HG02623 (cell line): ENCODE data around the gene COMMD9.
A peak's percentile ranks its signal among the peaks of the same experiment; 100 is the strongest.

Experiments
- ATAC-seq: cut with Tn5 transposase; IDR thresholded peaks from one replicate; pipeline ENCODE4 v1.9.1; 2021; ENCODE audit warnings: moderate library complexity; ENCODE audit not compliant: unreplicated experiment

Gene COMMD9

DNA sequence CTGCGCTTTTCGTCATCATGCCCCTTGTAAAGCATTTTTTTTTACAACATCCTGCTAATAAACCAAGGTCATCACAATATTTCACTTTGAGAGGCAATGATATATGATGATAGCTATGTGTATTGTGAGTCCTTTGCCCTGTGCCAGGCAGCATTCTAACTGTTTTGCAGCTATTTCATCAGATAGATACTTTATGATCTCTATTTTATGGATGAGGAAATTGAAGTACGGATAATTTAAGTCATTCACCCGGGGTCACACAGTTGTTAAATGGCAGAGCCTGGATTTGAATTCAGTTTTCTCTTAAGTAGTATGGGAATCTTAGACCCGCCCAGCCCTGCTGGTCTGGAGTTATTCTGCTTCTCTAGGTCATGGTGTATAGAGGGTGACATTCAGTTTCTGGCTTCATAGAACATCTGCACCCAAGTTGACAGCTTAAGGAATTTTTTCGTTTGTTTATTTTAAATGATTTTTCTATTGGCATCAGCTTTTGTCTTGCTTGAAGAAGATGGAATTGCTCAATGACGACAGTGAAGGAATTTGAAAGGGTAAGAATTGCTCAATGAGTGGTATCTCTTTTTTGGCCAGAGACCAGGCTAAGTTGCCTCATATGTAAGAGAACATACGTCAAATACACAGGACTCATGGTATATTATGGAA lies 7.8 kb upstream of the COMMD9 start:
- no peak for ATAC-seq

DNA sequence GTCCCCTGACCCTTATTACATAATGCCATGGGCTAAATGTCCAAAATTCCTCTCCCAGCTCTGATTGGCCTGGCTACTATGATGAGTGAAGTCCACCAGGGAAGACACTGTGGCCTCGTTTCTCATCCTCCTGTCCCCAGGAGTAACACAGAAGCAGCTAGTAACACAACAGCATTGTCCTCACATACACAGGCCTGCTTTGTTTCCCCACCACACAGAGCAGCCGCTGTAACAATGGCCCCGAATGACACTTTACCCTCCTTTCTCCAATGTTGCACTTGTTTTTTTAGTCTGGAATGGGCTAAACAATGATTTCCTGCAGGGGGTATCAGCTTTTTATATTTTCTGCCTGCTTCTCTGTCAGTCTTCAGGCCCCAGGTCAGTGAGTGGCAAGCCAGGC lies 6.7 kb upstream of the COMMD9 start, which contains the start of gene PRR5L:
TSS of gene PRR5L (plus strand) at position 363 of the 400 bp plus-strand sequence. CDS start 104,834 bp downstream, outside the sequence.
- no peak for ATAC-seq

DNA sequence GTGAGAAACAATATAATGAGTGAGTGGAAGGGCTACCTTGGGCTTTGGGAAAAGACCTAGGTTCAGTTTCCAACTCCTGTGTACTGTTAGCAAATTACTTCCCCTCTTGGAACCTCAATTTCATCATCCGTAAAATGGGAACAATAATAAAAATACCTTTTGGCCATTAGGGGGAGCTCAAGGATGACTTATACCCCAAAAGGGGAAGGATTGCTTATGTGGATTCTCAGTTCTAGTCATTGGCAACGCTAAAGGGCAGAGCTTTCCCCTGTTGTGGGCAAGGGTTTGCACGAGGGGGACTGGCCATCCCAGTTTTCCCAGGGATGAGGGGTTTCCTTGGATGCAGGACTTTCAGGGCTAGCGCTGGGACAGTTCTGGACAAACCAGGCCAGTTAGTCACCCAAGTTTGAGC lies 3.1 kb upstream of the COMMD9 start:
- no peak for ATAC-seq

DNA sequence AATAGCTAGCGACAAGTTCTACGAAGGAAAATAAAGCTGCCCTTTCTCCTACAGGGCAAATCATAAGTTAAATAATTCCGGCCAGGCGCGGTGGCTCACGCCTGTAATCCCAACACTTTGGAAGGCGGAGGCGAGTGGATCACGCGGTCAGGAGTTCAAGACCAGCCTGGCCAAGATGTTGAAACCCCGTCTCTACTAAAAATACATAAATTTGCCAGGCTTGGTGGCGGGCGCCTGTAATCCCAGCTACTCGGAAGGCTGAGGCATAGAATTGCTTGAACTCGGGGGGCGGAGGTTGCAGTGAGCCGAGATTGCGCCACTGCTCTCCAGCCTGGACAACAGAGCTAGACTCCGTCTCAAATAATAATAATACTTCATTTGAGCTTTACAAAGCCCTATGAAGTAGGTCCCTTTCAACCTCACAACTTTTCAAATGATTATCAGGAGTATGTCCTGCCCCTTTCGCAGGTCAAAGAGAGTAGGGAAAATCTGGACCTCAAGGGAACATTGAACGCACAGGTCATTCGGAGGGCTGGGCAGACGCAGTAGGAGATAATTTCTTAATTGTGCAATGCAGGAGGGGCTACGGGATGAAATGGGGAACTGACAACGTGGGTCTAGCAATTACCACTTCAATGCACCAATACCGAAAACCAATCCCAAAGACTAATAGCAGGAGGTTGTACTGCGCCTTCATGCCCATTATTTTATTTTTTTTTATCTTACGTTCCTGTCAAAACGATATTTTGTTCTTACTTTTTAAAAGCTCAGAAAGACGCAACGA lies 590 bp downstream of the COMMD9 start:
- ATAC-seq, result no peak

DNA sequence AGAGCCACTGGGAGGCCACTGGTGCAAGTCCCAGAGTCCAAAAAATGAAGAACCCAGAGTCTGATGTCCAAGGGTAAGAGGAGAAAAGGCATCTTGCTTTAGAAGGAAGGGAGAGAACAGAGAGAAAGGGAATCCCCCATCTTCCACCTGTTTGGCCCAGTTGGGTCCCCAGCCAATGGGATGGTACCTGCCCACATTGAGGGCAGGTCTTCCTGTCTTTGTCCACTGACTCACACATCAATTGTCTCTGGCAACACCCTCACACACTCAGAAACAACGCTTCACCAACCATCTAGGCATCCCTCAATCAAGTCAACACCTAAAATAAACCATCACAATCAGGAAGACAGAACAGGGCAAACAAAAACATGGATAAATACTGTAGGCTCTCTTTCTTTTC lies 6.3 kb downstream of the COMMD9 start:
- ATAC-seq, result no peak

DNA sequence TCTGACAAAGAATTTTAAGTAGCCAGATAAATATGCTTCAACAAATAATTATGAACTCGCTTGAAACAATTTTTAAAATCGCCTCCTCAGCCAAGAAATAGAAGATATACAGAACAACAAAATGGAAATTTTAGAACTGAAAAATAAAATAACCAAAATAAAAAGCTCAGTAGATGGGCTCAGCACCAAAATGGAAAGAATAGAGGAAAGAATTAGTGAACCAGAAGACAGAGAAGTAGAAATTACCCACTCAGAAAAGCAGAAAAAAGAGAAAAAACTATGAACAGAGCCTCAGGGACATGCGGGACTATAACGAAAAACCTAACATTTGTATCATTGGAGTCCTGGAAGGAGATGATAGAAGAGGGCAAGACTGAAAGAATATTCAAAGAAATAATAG lies 7.4 kb downstream of the COMMD9 start:
- ATAC-seq, result no peak

DNA sequence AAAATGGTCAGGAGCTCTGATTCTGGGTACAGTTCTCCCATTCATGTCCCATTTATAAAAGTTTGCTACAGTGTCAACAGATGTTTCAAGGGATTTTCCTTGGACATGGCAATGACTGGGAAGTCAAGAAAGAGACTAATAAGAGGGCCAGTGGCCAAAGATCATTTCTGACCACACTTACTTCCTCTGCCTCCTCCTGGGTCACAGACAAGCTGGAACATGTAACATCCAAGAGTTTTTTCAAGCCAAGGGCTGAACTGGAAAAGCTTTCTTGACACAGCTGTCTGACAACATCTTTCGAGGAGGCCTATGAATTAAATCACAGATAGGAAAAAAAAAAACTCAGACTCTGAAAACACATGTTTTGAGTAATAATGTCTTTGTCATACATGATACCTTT lies 8.7 kb downstream of the COMMD9 start:
- no peak for ATAC-seq

DNA sequence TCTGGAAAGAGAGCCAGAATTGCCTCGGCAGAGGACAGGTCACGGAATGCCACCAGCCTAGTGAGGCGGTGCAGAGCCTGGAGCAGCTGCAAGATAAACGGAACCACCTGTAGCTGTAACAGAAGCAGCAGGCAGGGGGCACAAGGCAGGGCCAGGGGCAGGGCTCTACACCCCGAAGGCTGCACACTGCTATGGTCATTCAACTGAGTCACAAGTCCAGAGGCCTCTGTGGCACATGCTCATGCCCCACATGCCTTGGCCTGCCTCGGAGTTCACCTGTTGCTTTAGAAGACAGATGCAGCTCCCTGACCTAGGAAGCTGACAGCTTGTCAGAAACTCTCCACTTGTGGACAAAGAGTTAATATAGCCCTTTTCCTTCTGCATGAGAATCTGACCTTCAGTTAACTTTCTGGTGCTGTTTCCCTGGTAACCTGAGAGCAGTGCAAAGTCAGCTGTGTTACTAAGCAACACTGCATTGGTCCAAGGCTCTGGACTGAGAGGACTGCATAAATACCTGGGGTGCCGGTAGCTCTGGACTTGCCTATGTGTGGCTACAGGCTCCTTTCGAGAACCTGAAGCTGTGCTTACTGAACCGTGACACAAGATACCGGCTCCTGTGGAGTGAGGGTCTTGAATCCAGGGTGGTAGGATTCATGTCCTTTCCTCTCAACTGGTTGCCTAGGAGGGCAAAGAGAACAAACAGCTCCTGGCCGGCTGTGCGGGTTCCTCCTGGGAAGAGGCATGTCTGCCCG lies 10.5 kb downstream of the COMMD9 start:
- no peak for ATAC-seq

DNA sequence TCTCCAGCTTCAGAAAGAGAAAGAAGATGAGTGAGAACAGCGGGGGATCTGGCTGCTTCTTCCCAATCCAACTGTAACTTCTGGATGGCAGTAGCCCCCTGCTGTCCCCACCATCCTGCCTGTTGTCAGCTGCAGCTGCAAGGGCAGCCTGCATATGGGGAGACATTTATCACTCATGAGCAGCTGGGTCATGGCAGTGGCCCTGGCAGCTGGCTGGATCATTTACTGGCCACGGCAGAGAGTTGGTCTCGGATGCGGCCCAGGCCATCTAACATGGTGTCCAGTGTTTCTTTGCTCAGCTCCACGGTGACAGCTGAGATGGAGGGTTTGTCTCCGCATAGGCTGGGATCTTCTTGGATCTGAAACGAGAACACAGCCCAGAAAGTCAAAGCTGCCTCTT lies 14.8 kb downstream of the COMMD9 start:
- no peak for ATAC-seq

DNA sequence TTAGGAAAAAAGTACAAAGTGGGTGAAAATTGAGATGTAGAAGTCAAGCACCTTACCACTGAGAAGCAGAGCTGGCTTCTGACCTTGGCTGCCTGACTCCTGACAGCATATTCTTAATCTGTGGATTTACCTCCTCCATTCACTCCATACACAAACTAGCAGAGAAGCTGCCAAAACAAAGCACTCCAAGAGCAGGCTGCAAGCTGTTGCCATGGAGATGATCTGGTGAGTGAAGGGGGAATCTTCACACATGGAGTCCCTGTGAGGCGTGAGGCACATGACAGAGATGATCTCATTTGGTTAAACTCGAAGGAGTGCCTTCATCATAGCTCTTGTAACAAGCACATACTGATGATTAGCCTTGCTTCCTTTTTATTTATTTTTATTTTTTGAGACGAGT lies 16.1 kb downstream of the COMMD9 start:
- no peak for ATAC-seq

DNA sequence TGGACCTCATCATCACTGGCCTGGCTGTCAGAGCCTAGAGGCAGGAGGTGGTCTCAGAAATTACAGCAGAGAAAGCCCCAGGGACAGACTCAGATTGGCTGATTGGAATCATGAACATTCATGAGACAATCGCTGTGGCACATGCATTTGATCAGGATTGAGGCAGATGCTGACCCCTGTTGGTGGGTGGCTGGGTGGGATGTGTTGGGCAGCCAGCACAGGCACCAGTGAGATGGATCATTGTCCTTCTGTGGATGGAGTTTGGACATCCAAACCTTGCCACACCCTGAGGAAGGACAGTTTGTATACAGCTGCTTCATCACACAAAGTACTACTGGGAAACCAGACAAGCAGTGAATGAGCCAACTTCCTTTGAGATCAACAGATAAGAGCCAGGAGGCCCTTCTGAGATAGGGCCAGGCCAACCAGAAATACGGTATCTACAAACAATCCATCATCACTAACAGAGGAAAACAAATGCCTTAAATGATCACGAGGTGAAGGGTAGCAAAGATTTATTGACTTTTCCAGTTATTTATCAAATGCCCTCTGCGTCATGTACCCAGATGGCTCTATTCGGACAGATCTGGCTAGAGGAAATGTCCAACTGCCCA lies 17.3 kb downstream of the COMMD9 start:
- no peak for ATAC-seq

DNA sequence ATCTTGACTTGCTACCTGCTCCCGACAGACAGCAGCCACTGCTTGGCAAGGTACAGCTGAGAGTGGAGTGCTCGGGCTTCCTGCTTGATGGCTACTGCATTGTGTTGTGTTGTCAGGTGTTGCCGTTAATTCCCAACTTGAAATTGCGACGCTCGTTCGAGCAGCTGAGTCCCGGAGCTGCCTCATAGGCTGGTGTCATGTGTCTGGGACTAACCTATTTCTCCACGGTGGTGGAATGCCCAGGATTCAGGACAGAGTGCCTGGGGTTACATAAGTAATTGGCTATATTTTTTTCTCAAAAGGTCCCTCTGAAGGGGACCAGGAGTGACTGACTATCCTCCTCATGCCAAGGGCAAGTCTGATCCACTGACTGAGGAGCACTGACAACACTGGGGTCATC lies 18.5 kb downstream of the COMMD9 start:
- no peak for ATAC-seq

DNA sequence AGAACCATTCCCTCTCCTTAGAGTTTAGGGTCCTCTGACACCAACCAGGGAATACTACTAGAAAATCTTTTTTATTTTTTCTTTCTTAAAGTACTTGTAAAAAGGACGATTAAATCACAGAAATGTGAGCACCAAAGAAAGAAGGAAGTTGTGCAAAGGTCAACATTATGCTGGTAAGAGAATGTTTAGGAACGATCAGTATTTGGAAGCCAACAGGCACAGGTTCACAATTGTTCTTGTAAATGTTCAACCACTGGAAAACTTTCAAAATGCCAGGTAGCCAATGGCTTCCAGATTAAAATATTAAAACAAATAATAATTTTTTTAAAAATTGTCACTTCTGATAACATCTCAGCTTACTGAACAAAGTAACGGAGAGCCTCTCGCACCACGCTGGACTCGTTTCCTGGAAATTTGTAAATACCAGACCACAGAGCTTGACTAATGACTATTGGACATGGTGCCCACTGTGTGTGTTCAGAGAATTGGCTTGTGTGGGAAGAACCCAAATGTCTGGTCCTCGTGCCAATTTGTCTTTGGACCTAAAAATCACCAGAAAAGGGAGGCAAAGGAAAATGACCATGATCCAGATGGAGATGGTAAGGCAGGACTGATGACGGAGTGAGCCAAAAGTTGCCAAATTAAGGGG lies 20.8 kb downstream of the COMMD9 start:
- ATAC-seq, result no peak

DNA sequence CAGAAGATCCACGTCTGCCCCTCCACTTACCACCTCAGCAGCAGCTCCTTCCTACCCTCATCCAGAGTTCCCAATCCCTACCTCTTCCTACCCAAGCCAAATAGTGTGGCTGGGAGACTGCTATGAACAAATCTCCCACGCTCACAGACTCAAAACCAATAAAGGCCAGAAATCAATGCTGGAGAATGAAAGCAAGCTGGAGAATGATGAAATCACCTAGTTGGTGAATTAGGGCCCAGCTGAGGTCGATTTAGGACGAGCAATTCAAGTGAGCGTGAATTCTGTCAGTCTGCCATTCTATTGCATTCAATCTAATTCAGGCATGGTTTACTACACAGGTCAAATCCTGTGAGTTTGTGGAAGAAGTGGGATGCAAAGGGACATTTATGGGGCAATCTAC lies 22.5 kb downstream of the COMMD9 start:
- no peak for ATAC-seq

DNA sequence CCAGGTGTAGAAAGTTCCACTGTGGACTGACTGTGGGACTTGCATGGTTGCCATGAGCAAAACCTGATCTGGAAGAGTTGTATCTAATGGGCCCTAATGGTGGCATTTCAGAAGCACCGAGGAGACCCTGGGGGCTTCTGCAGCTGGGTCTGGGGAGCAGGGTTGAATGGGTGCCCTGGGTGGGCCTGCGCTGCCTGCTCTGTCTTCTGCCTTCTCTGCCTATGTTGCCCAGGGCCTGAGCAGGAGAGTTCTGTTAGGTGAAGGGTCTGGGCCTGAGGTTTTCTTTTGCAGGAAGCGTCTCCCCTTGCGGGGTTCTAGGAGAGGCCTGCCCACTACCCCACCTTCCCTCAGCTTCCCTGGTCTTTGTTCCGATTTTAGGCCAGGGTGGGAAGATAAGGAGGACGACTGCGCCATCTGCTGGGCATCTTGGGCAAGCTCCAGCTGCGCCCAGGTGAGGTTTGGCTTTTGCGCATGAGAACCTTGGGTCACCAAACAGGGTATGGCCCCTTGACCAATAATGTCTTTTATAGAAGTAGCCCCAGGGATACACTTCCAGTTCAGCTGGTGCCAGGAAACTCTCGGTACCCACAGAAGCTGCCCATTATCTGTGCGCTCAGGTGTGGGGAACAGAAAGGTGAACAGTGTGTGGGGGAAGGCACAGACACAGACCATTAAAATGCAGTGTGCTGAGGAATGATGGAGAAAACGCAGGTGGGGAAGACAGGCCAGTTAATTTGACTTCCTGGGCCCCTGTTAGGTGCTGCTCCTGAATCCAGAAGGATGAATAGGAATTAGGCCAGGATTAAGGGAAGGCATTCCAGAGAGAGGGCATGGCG lies 23.2 kb downstream of the COMMD9 start:
- peak; percentile 58 for ATAC-seq

DNA sequence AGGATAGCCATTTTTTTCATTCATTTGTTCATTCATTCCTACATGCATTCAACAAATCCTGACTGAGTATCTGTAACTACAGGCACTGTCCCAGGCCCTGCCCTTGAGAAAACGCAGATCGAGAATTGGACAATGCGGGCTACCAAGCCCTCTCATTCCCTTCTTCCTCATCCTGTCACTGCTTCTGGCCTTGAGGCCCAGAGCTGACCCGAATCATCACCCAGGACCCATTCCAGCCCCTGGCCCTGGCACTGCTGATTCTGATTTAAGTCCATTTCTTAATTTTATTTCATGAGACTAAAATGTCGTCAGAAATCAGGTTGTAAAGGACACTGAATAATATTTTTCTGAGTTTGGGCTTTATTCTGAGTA lies 24.3 kb downstream of the COMMD9 start:
- ATAC-seq, result no peak

DNA sequence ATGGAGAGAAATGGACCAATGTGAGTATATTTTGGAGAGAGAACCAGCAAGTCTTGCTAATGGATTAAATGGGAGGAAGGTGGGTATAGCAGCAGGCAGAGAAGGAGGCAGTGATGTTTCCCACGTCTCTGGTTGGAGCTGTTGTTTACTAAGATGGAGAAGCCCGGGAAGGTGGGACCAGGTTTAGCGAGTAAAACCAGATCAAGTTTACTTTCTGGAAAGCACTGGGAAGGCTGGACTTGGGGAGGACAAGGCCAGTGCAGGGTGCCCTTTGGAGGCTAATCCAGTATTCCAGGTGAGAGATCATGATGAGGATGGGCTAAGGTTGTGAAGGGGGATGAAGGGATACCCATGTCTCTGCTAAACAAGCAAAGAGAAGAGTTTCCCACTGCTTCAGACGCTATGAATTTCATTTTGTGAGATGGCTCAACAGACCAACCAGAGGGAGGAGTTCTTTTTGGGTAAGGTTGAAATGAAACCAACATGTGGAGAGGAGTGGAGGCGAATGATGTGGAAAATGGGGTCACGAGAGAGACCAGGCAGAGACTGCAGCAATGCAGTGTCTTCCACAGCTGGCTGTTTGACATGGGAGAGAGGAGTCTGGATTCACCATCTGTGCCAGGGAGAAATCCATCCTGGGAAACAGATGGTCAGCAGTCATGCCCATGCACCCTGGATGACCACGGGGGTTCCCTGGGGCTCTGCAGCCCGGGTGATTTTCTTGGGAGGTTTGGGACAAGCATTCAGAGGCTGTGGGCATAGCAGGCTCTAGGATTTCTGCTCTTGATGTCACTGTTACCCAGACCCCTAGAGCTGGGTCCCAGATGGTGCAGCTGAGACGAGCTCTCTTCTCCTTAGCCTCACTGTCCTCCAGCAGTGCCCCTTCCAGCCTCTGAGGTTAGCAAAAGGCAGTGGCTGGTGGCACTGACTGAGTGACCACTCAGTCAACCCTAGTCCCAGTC lies 24.9 kb downstream of the COMMD9 start:
- ATAC-seq, result no peak

DNA sequence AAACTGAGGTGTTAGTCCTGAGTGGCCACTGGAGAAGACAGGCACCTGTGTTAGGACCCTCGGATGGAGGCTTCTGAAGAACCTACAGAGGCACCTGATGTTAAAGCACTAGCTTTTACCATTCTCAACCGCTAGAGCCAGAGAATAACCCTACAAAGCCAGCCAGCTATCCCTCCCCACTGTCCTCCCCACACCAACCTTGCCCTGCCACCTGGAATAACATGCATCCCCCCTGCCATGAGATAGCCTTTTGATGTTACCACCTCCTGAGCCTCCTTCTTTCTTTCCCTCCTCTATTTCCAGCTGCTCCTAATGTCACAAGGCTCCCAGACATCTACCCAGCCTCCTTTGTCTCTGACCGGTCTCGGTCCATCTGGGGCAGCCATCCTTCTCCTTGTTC lies 28.1 kb downstream of the COMMD9 start:
- no peak for ATAC-seq
